CMK (cell line): ENCODE data around the gene SLC9A5.

Experiments
- DNase-seq: peaks from one replicate; pipeline ENCODE4 v3.0.0-alpha.2; 2010; ENCODE audit warnings: low read depth

SLC9A5 gene, protein sequence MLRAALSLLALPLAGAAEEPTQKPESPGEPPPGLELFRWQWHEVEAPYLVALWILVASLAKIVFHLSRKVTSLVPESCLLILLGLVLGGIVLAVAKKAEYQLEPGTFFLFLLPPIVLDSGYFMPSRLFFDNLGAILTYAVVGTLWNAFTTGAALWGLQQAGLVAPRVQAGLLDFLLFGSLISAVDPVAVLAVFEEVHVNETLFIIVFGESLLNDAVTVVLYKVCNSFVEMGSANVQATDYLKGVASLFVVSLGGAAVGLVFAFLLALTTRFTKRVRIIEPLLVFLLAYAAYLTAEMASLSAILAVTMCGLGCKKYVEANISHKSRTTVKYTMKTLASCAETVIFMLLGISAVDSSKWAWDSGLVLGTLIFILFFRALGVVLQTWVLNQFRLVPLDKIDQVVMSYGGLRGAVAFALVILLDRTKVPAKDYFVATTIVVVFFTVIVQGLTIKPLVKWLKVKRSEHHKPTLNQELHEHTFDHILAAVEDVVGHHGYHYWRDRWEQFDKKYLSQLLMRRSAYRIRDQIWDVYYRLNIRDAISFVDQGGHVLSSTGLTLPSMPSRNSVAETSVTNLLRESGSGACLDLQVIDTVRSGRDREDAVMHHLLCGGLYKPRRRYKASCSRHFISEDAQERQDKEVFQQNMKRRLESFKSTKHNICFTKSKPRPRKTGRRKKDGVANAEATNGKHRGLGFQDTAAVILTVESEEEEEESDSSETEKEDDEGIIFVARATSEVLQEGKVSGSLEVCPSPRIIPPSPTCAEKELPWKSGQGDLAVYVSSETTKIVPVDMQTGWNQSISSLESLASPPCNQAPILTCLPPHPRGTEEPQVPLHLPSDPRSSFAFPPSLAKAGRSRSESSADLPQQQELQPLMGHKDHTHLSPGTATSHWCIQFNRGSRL

GRCh38 chr16:67248401-67249177, at the start of gene SLC9A5:
SLC9A5 (plus strand) TSS chr16:67248979; CDS start chr16:67249015, 36 bp downstream.
- no peak for DNase-seq

- no peak for DNase-seq
Measured at GRCh38 chr16:67199011-67199807, 49.6 kb upstream of the SLC9A5 start, which contains the start of gene ELMO3. ELMO3 (plus strand) TSS chr16:67199131; CDS start chr16:67199327, 196 bp downstream.

GRCh38 chr16:67199808-67200198, 49.0 kb upstream of the SLC9A5 start:
- DNase-seq: no peak

DNA sequence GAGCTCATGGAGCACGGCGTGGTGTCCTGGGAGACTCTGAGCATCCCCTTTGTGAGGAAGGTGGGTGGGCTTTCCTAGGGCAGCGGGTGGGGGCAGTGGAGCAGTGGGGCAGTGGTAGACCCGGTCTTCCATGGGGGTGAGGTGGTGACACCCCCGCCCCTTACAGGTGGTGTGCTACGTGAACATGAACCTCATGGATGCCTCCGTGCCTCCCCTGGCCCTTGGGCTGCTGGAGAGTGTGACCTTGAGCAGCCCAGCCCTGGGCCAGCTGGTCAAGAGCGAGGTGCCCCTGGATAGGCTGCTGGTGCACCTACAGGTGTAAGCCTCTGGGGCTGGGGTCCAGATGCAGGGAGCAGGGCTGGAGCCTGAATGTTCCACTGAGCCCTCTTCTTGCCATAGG, 48.3 kb upstream of the SLC9A5 start:
- no peak for DNase-seq

DNA sequence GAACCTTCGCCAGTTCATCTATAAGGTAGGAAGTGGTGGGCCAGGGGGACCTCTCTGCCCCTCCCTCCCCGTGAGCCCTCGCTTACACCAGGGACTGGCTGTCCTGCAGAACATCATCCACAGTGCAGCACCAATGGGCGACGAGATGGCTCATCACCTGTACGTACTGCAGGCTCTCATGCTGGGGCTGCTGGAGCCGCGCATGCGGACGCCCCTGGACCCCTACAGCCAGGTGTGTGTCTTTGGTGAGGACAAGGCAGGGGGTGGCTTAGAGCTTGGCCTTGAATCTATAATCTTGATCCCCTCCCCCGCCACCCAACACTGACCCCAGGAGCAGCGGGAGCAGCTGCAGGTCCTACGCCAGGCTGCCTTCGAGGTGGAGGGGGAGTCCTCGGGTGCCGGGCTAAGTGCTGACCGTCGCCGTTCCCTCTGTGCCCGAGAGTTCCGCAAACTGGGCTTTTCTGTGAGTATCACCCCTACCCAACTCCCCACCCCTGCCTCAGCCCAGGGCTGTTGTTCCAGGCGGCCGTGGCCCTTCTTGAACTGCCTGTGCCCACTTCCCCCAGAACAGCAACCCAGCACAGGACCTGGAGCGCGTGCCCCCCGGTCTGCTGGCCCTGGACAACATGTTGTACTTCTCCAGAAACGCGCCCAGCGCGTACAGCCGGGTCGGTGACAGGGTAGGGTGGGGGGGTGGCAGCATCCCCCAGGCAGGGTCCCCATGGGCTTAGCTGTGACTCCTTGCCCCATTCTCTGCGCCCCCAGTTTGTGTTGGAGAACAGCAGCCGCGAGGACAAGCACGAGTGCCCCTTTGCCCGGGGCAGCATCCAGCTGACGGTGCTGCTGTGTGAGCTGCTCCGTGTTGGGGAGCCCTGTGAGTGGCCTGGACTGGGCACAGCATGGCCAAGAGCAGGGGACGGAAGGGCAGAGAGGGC, 47.1 kb upstream of the SLC9A5 start:
- DNase-seq: no peak

GRCh38 chr16:67202426-67202825, 46.4 kb upstream of the SLC9A5 start:
- DNase-seq: no peak

- DNase-seq: no peak
Measured at GRCh38 chr16:67202956-67203493, 45.8 kb upstream of the SLC9A5 start.

DNA sequence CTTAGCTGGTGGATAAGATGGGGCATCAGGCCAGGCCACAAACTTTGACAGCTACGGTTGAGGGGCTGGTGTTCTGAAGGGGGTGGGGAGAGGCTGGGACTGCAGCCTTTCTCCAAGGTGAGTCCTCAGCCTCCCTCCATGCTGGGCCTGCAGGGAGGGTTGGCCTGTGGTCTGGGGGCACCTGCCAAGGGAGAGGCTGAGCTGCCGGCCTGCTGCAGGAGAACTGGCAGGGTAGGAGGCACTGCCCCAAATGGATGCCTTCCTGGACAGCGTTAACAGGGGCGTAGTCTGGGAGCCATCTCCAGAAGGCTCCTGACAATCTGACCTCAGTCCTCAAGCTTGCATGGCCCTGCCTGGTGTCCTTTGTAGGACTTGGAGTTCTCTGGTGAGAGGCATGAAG, 44.7 kb upstream of the SLC9A5 start:
- no peak for DNase-seq

DNA sequence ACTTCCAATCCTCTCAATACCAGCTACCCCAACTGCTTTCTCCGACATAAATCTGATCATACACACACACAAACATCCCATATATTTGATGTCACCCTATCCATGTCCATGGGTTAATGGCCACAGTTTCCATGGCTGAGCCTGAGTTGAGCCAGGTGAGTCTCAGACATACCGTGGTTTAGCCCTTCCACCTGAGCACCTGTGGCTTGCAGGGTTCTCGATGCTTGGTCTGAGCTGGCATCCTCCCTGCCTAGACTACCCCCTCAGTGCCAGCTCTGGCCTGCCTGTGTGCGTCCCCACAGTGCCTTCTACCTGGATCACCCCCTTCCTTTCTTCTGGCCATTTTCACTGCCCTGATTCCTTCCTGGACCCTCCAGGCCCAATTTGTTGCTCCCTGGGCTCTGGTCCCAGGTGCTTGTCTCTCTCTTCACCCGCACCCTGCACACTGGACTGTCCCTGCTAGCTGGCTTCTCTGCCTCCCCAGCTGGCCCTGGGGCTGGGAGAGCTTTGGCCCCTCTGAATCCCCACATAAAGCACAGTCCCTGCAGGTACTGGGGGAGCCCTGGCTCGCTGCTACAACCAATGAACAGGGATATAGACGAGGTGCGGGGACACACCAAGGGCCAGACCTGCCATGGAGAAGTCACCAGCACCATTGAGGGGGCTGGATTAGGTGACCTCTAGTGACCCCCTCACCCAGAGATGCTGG, 42.5 kb upstream of the SLC9A5 start:
- no peak for DNase-seq

- DNase-seq: no peak
Measured at GRCh38 chr16:67206838-67207248, 41.9 kb upstream of the SLC9A5 start.

DNA sequence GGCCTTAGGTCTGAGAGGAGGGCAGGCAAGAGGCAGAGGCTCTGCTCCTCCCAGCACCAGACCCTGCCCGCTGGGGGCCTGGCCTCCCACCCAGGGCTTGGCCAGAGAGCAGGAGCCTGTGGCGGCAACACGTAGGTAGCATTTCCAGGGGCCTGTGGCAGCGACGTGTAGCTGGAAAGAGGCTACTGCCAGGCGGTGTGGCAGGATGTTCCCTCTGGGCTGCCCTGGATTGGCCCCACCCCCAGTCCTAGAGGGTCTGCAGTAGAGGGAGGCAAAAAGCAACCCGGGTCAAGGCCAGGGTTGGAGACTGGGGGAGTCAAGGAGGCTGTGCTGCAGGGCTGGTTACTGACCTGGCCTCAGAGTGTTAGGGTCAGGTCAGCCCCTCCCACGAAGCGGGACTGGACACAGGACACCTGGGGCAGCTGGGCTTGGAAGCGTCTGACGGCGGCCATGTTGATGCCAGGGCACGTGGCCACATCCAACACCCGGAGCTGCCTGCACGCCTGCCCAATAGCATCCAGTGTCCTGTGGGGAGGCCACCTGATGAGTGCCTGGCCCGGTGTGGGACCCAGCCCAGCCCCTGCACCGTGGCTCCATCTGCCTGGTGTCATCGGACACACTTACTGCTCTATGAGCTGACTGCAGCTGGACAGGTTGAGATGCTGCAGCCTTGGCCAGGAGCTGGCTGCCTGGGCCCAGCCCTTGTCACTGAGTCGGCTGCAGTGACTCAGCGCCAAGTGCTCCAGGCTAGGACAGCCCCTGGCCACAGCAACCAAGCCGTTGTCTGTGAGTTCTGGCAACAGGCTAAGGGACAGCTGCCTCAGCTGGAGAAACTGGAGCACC, 41.3 kb upstream of the SLC9A5 start:
- DNase-seq: no peak

GRCh38 chr16:67208154-67208896, 40.5 kb upstream of the SLC9A5 start:
- no peak for DNase-seq

GRCh38 chr16:67209565-67209964, 39.2 kb upstream of the SLC9A5 start:
- no peak for DNase-seq

GRCh38 chr16:67210069-67210937, 38.5 kb upstream of the SLC9A5 start:
- DNase-seq: no peak

DNA sequence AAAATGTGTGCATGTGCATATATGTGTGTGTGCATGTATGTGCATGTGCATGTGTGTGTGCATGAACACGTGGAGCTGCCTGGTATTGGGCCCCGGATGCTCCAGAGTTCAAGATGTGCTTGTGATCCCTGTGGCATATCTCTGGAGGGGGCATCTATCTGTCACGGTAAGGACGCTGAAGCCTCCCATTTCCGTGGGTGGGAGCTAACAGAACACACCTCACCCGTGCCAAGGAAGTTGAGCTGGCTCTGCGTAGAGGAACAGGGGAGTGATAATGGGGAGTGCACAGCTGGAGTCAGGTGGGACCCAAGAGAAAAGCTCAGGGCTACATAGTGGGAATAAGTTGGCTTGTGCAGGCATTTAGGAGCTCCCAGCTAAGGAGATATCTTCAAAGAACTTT, 37.1 kb upstream of the SLC9A5 start:
- no peak for DNase-seq

DNA sequence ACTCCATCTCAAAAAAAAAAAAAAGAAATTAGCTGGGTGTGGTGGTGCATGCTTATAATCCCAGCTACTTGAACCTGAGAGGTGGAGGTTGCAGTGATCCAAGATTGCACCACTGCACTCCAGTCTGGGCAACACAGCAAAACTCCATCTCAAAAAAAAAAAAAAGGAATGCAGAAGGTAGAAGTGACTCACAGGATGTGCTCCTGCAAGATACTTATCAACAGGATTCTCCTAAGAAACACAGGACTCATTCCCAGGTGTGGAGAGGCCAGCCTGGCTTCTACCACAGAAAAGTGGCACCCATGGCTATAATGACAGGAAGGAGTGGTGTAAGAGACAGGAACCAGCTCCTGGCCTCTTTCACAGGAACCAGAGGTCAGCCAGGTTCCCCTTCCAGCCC, 36.0 kb upstream of the SLC9A5 start:
- no peak for DNase-seq
